GM12878 (cell line): ENCODE measurements around the gene NME8. TPM values are rescaled to one million over a fixed set of nuclear protein-coding genes. Genes with fewer than 3 reads are reported as not detected.

Experiments used
- BCL3 ChIP-seq: IDR thresholded peaks from 2 replicates; pipeline ENCODE4 v1.6.1; 2011; ENCODE audit warnings: borderline replicate concordance, low read depth, mild to moderate bottlenecking, moderate library complexity, low read length; ENCODE audit not compliant: insufficient read depth, poor library complexity, severe bottlenecking
- CHD4 ChIP-seq: fragments of 200-600 bp; sonication (generic); IDR thresholded peaks from 2 replicates; pipeline ENCODE4 v1.6.1; 2016; ENCODE audit warnings: mild to moderate bottlenecking
- ESRRA ChIP-seq: IDR thresholded peaks from 2 replicates; pipeline ENCODE4 v1.6.1; 2012; ENCODE audit warnings: mild to moderate bottlenecking, low read length, improper control_type of control experiment
- GABPA ChIP-seq: IDR thresholded peaks from 2 replicates; pipeline ENCODE4 v1.6.1; 2014; ENCODE audit warnings: antibody characterized with exemption, low read depth, mild to moderate bottlenecking, inconsistent platforms
- IKZF2 ChIP-seq, 2 experiments: fragments of 450-650 bp; IDR thresholded peaks; 2 replicates each; pipeline ENCODE4 v1.6.1; 2017; ENCODE audit warnings: mild to moderate bottlenecking in 2 of 2, moderate library complexity in 2 of 2
- MEF2A ChIP-seq: IDR thresholded peaks from 2 replicates; pipeline ENCODE4 v1.6.1; 2011; ENCODE audit warnings: low read depth, mild to moderate bottlenecking, low read length, moderate library complexity; ENCODE audit not compliant: insufficient read depth
- MTA2 ChIP-seq: fragments of 450-650 bp; IDR thresholded peaks from 2 replicates; pipeline ENCODE4 v1.6.1; 2016; ENCODE audit warnings: low read depth, mild to moderate bottlenecking, moderate library complexity
- MYC ChIP-seq: IDR thresholded peaks from 2 replicates; pipeline ENCODE4 v1.6.1; 2011; ENCODE audit warnings: mild to moderate bottlenecking, low read length, moderate library complexity, inconsistent platforms; ENCODE audit not compliant: insufficient read depth, insufficient replicate concordance, insufficient read length, severe bottlenecking
- NBN ChIP-seq: fragments of 450-650 bp; IDR thresholded peaks from 2 replicates; pipeline ENCODE4 v1.6.1; 2016
- PRDM15 ChIP-seq: fragments of 450-650 bp; formaldehyde crosslinking; IDR thresholded peaks from 2 replicates; pipeline ENCODE4 v1.4.0; 2020; ENCODE audit warnings: mild to moderate bottlenecking, moderate library complexity
- SIN3A ChIP-seq: IDR thresholded peaks from 2 replicates; pipeline ENCODE4 v1.6.1; 2012; ENCODE audit warnings: low read depth, low read length, improper control_type of control experiment
- SMAD1 ChIP-seq: fragments of 450-650 bp; IDR thresholded peaks from 2 replicates; pipeline ENCODE4 v1.6.1; 2018; ENCODE audit warnings: mild to moderate bottlenecking, low read depth; ENCODE audit not compliant: partially characterized antibody
- TCF7 ChIP-seq: IDR thresholded peaks from 2 replicates; pipeline ENCODE4 v1.6.1; 2014; ENCODE audit warnings: antibody characterized with exemption, borderline replicate concordance
- USF2 ChIP-seq: IDR thresholded peaks from 2 replicates; pipeline ENCODE4 v1.6.1; 2011; ENCODE audit warnings: low read depth, low read length, improper control_type of control experiment, borderline replicate concordance
- ZNF687 ChIP-seq: fragments of 450-650 bp; IDR thresholded peaks from 2 replicates; pipeline ENCODE4 v1.6.1; 2017; ENCODE audit warnings: mild to moderate bottlenecking, moderate library complexity
- polyA plus RNA-seq, 11 experiments: library from polyadenylated mRNA; depleted of rRNA in 4 of 11; unstranded in 6 of 11; stranded (reverse) in 5 of 11; fragments of >200 nt; fragmentation: Nextera tagmentation in 4 of 11; fragmentation: Illumina TruSeq in 1 of 11; extraction: Ambion mirVana in 4 of 11; extraction: Trizol in 1 of 11; gene quantifications; 1 replicate in 1 of 11; 2 replicates in 10 of 11; pipeline versions ENCODE4 v1.2.1 to v1.2.3, GENCODE V29; 2011 to 2016; ENCODE audit warnings: inconsistent platforms in 2 of 11, missing spikeins in 2 of 11, low read depth in 1 of 11
- total RNA-seq, 4 experiments: library from RNA; depleted of rRNA in 3 of 4; stranded (reverse); fragments of >200 nt in 3 of 4; fragmentation: Illumina TruSeq in 1 of 4; extraction: Trizol in 1 of 4; gene quantifications; 2 replicates each; pipeline versions ENCODE4 v1.2.1 to v1.2.3, GENCODE V29; 2013 to 2021

Gene NME8
- total and polyA plus RNA-seq, 10 of the 15 experiments (the other 5 are each of a cell fraction or from before 2014, with no cell fraction given), result 0.03 to 3.5 (median 0.52) TPM; not detected in 2

GRCh38 chr7:37825038-37825437 lies 23.4 kb upstream of the NME8 start (continued):
- TF ChIP-seq MEF2A (no peak), ZNF687 (peak; percentile 55; the same call in 1 of the 2 replicates), CHD4 (no peak), BCL3 (no peak), USF2 (no peak), TCF7 (no peak), ESRRA (no peak), MYC (no peak), SMAD1 (no peak), SIN3A (no peak), MTA2 (no peak; the same call in 1 of the 2 replicates), PRDM15 (CRISPR knock-in tag) (no peak), NBN (peak; percentile 30; the same call in 1 of the 2 replicates), GABPA (no peak), IKZF2 (IDR thresholded peaks at IDR 0.05) (peak; percentile 65 to 83; a peak in 2 of 4 replicates)
